Loucy (cell line): Measurements from ENCODE around the gene THAP9.
A peak's percentile ranks its signal among the peaks of the same experiment; 100 is the strongest.

ENCODE experiments used
- H2AFZ ChIP-seq: fragments of 200-600 bp; sonication (generic); 2 replicates; pipeline ENCODE4 v1.6.0; 2016; ENCODE audit warnings: antibody characterized with exemption, mild to moderate bottlenecking, low read length, moderate library complexity
- H3F3A ChIP-seq: fragments of 200-600 bp; 2 replicates; pipeline ENCODE4 v1.6.0; 2016; ENCODE audit warnings: antibody characterized with exemption, low read depth, mild to moderate bottlenecking
- H3K27me3 ChIP-seq: fragments of 200-600 bp; sonication (generic); 2 replicates; pipeline ENCODE4 v1.6.1; 2014; ENCODE audit warnings: low read length, mild to moderate bottlenecking; ENCODE audit not compliant: insufficient read depth, poor library complexity, severe bottlenecking
- H3K36me3 ChIP-seq: fragments of 200-600 bp; sonication (generic); 2 replicates; pipeline ENCODE4 v1.6.1; 2016; ENCODE audit warnings: low read length; ENCODE audit not compliant: insufficient read depth
- H3K4me1 ChIP-seq: fragments of 200-600 bp; sonication (generic); 2 replicates; pipeline ENCODE4 v1.5.1; 2014; ENCODE audit warnings: low read length, mild to moderate bottlenecking; ENCODE audit not compliant: insufficient read depth, poor library complexity, severe bottlenecking
- H3K4me2 ChIP-seq: fragments of 200-600 bp; sonication (generic); 2 replicates; pipeline ENCODE4 v1.6.0; 2014; ENCODE audit warnings: antibody characterized with exemption, low read length, low read depth, mild to moderate bottlenecking; ENCODE audit not compliant: poor library complexity, severe bottlenecking
- H3K4me3 ChIP-seq: fragments of 200-600 bp; sonication (generic); 2 replicates; pipeline ENCODE4 v1.5.1; 2014; ENCODE audit warnings: low read length, mild to moderate bottlenecking, mixed read lengths; ENCODE audit not compliant: poor library complexity, severe bottlenecking
- H3K79me2 ChIP-seq: fragments of 200-600 bp; sonication (generic); 2 replicates; pipeline ENCODE4 v1.6.1; 2014; ENCODE audit warnings: low read length; ENCODE audit not compliant: insufficient read depth
- H3K9ac ChIP-seq: fragments of 200-600 bp; sonication (generic); 2 replicates; pipeline ENCODE4 v1.6.0; 2014; ENCODE audit warnings: mild to moderate bottlenecking, low read depth, low read length, moderate library complexity; ENCODE audit not compliant: poor library complexity, severe bottlenecking
- H3K9me2 ChIP-seq: fragments of 200-600 bp; sonication (generic); replicated peaks from 2 replicates; pipeline ENCODE4 v1.6.1; 2016; ENCODE audit warnings: low read depth, low read length, mixed read lengths
- H3K9me3 ChIP-seq: fragments of 200-600 bp; sonication (generic); 2 replicates; pipeline ENCODE4 v1.6.1; 2014; ENCODE audit warnings: mild to moderate bottlenecking, antibody characterized with exemption, low read length, low read depth; ENCODE audit not compliant: insufficient read depth
- H4K20me1 ChIP-seq: fragments of 200-600 bp; sonication (generic); 2 replicates; pipeline ENCODE4 v1.6.0; 2014; ENCODE audit warnings: antibody characterized with exemption, low read length, mild to moderate bottlenecking; ENCODE audit not compliant: insufficient read depth, poor library complexity, severe bottlenecking
- CTCF ChIP-seq: fragments of 200-600 bp; sonication (generic); conservative IDR thresholded peaks from 2 replicates; pipeline ENCODE4 v1.5.1; 2014; ENCODE audit warnings: mild to moderate bottlenecking, antibody characterized with exemption, low read length
- EZH2phosphoT487 ChIP-seq: fragments of 200-600 bp; IDR thresholded peaks from 2 replicates; pipeline ENCODE4 v1.6.1; 2018; ENCODE audit warnings: antibody characterized with exemption, mild to moderate bottlenecking, moderate library complexity, borderline replicate concordance

Gene THAP9

GRCh38 chr4:82901183-82901718 lies 716 bp downstream of the THAP9 start:
- TF ChIP-seq CTCF (no peak), EZH2phosphoT487 (no peak)
- Histone ChIP-seq H3K36me3 (peaks cover 9% of the 10 kb centered on the region; the same call in 1 of the 2 replicates), H2AFZ (peak overlapping the region; percentile 89), H3K4me1 (peaks cover 60% of the 10 kb centered on the region), H3K9me2 (no peaks in the 10 kb centered on the region), H3K4me2 (peak overlapping the region; percentile 75), H3F3A (peaks cover 5% of the 10 kb centered on the region; the same call in 1 of the 2 replicates), H4K20me1 (peaks cover 39% of the 10 kb centered on the region), H3K79me2 (peaks cover 64% of the 10 kb centered on the region), H3K4me3 (peak overlapping the region; percentile 83), H3K9ac (peak overlapping the region; percentile 96), H3K27me3 (peaks cover 8% of the 10 kb centered on the region), H3K9me3 (no peaks in the 10 kb centered on the region)

GRCh38 chr4:82903737-82904136 lies 3.2 kb downstream of the THAP9 start:
- Histone ChIP-seq H3K4me3 (no peak overlapping the region), H3K27me3 (peaks cover 8% of the 10 kb centered on the region), H3K4me1 (peaks cover 41% of the 10 kb centered on the region), H3K9me2 (no peaks in the 10 kb centered on the region), H4K20me1 (peaks cover 14% of the 10 kb centered on the region), H3K4me2 (peak overlapping the region; percentile 21), H3F3A (peaks cover 5% of the 10 kb centered on the region; the same call in 1 of the 2 replicates), H3K9me3 (no peaks in the 10 kb centered on the region), H3K36me3 (no peaks in the 10 kb centered on the region), H3K79me2 (peaks cover 39% of the 10 kb centered on the region), H3K9ac (no peak overlapping the region), H2AFZ (no peak overlapping the region)
- TF ChIP-seq EZH2phosphoT487 (no peak), CTCF (no peak)

GRCh38 chr4:82905205-82905604 lies 4.7 kb downstream of the THAP9 start:
- H3K36me3 ChIP-seq = no peaks in the 10 kb centered on the region
- H3K9me2 ChIP-seq = no peaks in the 10 kb centered on the region
- H3K79me2 ChIP-seq = peaks cover 24% of the 10 kb centered on the region
- H3K9ac ChIP-seq = peak overlapping the region; percentile 49
- H3K4me1 ChIP-seq = peaks cover 38% of the 10 kb centered on the region
- peaks cover under 1% of the 10 kb centered on the region for H4K20me1 ChIP-seq
- H3K4me3 ChIP-seq = peak overlapping the region; percentile 61
- no peak overlapping the region for H2AFZ ChIP-seq
- TF ChIP-seq CTCF (no peak), EZH2phosphoT487 (no peak)
- peaks cover 2% of the 10 kb centered on the region for H3K27me3 ChIP-seq
- H3K9me3 ChIP-seq = no peaks in the 10 kb centered on the region
- H3F3A ChIP-seq = peaks cover under 1% of the 10 kb centered on the region; the same call in 1 of the 2 replicates
- H3K4me2 ChIP-seq = peak overlapping the region; percentile 84
